ENCODE measurements around the gene UNCX.

GRCh38 chr7:1236831-1237701, 4.4 kb downstream of the UNCX start:
- TF ChIP-seq CTCF (IDR thresholded peaks at IDR 0.05) (no peak), ZFX (IDR thresholded peaks at IDR 0.05; ENCODE audit: borderline replicate concordance) (no peak)

Measured in 22Rv1 (cell line).